Measurements from ENCODE around the gene HHATL.

The HHATL gene

GRCh38 chr3:42692667-42693529 lies 9.7 kb downstream of the HHATL start:
- Histone ChIP-seq H4K91ac (ENCODE audit: low read depth, low read length, poor library complexity) (no peak overlapping the region), H3K23ac (ENCODE audit: low read depth, low read length, poor library complexity) (peak overlapping the region; percentile 21), H3K27ac (replicated peaks; ENCODE audit: low read length) (no peak overlapping the region), H3K27me3 (ENCODE audit: control insufficient read depth in 3 of 3, insufficient read depth in 3 of 3, low read depth in 1 of 3, low read length in 3 of 3) (peaks cover 0 to 35% (median 0%) of the 10 kb centered on the region in 3 experiments), H2BK12ac (ENCODE audit: low read length) (no peak overlapping the region), H3K4ac (ENCODE audit: low read length) (no peak overlapping the region), H3K4me2 (ENCODE audit: insufficient read depth, low read length, poor library complexity, severe bottlenecking) (no peak overlapping the region), H2BK120ac (ENCODE audit: low read depth, low read length) (no peak overlapping the region), H3K18ac (ENCODE audit: low read length) (no peak overlapping the region), H2BK5ac (ENCODE audit: low read length) (no peak overlapping the region), H3K4me3 (ENCODE audit: low read length in 2 of 2) (no peak overlapping the region), H4K8ac (ENCODE audit: low read depth, low read length) (no peak overlapping the region), H3K14ac (ENCODE audit: low read length) (no peak overlapping the region), H2BK15ac (ENCODE audit: low read length) (no peak overlapping the region), H3K9me3 (replicated peaks in 1 of 2; ENCODE audit: control insufficient read depth in 2 of 2, insufficient read depth in 1 of 2, low read depth in 1 of 2, low read length in 2 of 2) (no peaks in the 10 kb centered on the region), H3K4me1 (ENCODE audit: control insufficient read depth in 2 of 2, insufficient read depth in 1 of 2, low read depth in 1 of 2, low read length in 2 of 2) (peaks cover 0 to 8% of the 10 kb centered on the region in 2 donors), H2AK5ac (ENCODE audit: low read depth, low read length) (peak overlapping the region; percentile 23), H2AFZ (ENCODE audit: low read length) (no peak overlapping the region), H3K9ac (ENCODE audit: low read depth, low read length, poor library complexity) (no peak overlapping the region), H3K36me3 (replicated peaks in 1 of 2; ENCODE audit: control insufficient read depth in 2 of 2, insufficient read depth in 2 of 2, low read length in 2 of 2) (no peaks in the 10 kb centered on the region), H3K79me1 (ENCODE audit: low read depth, low read length) (no peaks in the 10 kb centered on the region)
- no peak for DNase-seq (ENCODE audit: low spot score)
- no CpG with 5 or more reads among the region's 17 CpGs for WGBS, 2 donors (ENCODE audit: extremely low coverage in 2 of 2, insufficient read length in 2 of 2, insufficient replicate concordance in 1 of 2)

GRCh38 chr3:42691816-42692666 lies 10.6 kb downstream of the HHATL start:
- no peak overlapping the region for H2BK12ac ChIP-seq (ENCODE audit: low read length)
- H4K91ac ChIP-seq (ENCODE audit: low read depth, low read length, poor library complexity): no peak overlapping the region
- no peak overlapping the region for H4K8ac ChIP-seq (ENCODE audit: low read depth, low read length)
- no peaks in the 10 kb centered on the region for H3K79me1 ChIP-seq (ENCODE audit: low read depth, low read length)
- no peak overlapping the region for H2BK120ac ChIP-seq (ENCODE audit: low read depth, low read length)
- no peaks in the 10 kb centered on the region for H3K36me3 ChIP-seq (replicated peaks in 1 of 2; ENCODE audit: control insufficient read depth in 2 of 2, insufficient read depth in 2 of 2, low read length in 2 of 2)
- no peak overlapping the region for H2BK5ac ChIP-seq (ENCODE audit: low read length)
- no peak for DNase-seq (ENCODE audit: low spot score)
- H3K4ac ChIP-seq (ENCODE audit: low read length): no peak overlapping the region
- no CpG with 5 or more reads among the region's 13 CpGs for WGBS, 2 donors (ENCODE audit: extremely low coverage in 2 of 2, insufficient read length in 2 of 2, insufficient replicate concordance in 1 of 2)
- peak overlapping the region; percentile 40 for H3K18ac ChIP-seq (ENCODE audit: low read length)
- H3K14ac ChIP-seq (ENCODE audit: low read length): no peak overlapping the region
- H2AFZ ChIP-seq (ENCODE audit: low read length): no peak overlapping the region
- peak overlapping the region; percentile 23 for H2AK5ac ChIP-seq (ENCODE audit: low read depth, low read length)
- no peak overlapping the region for H2BK15ac ChIP-seq (ENCODE audit: low read length)
- peak overlapping the region; percentile 21 for H3K23ac ChIP-seq (ENCODE audit: low read depth, low read length, poor library complexity)
- H3K27me3 ChIP-seq (ENCODE audit: control insufficient read depth in 3 of 3, insufficient read depth in 3 of 3, low read depth in 1 of 3, low read length in 3 of 3): peaks cover 0 to 31% (median 0%) of the 10 kb centered on the region in 3 experiments
- no peak overlapping the region for H3K27ac ChIP-seq (replicated peaks; ENCODE audit: low read length)
- H3K9me3 ChIP-seq (replicated peaks in 1 of 2; ENCODE audit: control insufficient read depth in 2 of 2, insufficient read depth in 1 of 2, low read depth in 1 of 2, low read length in 2 of 2): no peaks in the 10 kb centered on the region
- no peak overlapping the region for H3K9ac ChIP-seq (ENCODE audit: low read depth, low read length, poor library complexity)
- no peak overlapping the region for H3K4me3 ChIP-seq (ENCODE audit: low read length in 2 of 2)
- no peak overlapping the region for H3K4me2 ChIP-seq (ENCODE audit: insufficient read depth, low read length, poor library complexity, severe bottlenecking)
- peaks cover 0 to 8% of the 10 kb centered on the region in 2 donors for H3K4me1 ChIP-seq (ENCODE audit: control insufficient read depth in 2 of 2, insufficient read depth in 1 of 2, low read depth in 1 of 2, low read length in 2 of 2)

- no peak overlapping the region for H2AK5ac ChIP-seq (ENCODE audit: low read depth, low read length)
- no peak for DNase-seq (ENCODE audit: low spot score)
- no peak overlapping the region for H4K8ac ChIP-seq (ENCODE audit: low read depth, low read length)
- WGBS, 2 donors (ENCODE audit: extremely low coverage in 2 of 2, insufficient read length in 2 of 2, insufficient replicate concordance in 1 of 2): no CpG with 5 or more reads among the region's 10 CpGs
- H2BK15ac ChIP-seq (ENCODE audit: low read length): no peak overlapping the region
- no peak overlapping the region for H3K27ac ChIP-seq (replicated peaks; ENCODE audit: low read length)
- peaks cover 0 to 27% (median 0%) of the 10 kb centered on the region in 3 experiments for H3K27me3 ChIP-seq (ENCODE audit: control insufficient read depth in 3 of 3, insufficient read depth in 3 of 3, low read depth in 1 of 3, low read length in 3 of 3)
- H3K23ac ChIP-seq (ENCODE audit: low read depth, low read length, poor library complexity): no peak overlapping the region
- peaks cover 0 to 8% of the 10 kb centered on the region in 2 donors for H3K4me1 ChIP-seq (ENCODE audit: control insufficient read depth in 2 of 2, insufficient read depth in 1 of 2, low read depth in 1 of 2, low read length in 2 of 2)
- H3K14ac ChIP-seq (ENCODE audit: low read length): no peak overlapping the region
- no peak overlapping the region for H2BK12ac ChIP-seq (ENCODE audit: low read length)
- H3K79me1 ChIP-seq (ENCODE audit: low read depth, low read length): no peaks in the 10 kb centered on the region
- H2BK5ac ChIP-seq (ENCODE audit: low read length): no peak overlapping the region
- no peaks in the 10 kb centered on the region for H3K36me3 ChIP-seq (replicated peaks in 1 of 2; ENCODE audit: control insufficient read depth in 2 of 2, insufficient read depth in 2 of 2, low read length in 2 of 2)
- peak overlapping the region; percentile 29 for H3K18ac ChIP-seq (ENCODE audit: low read length)
- no peak overlapping the region for H4K91ac ChIP-seq (ENCODE audit: low read depth, low read length, poor library complexity)
- no peak overlapping the region for H3K9ac ChIP-seq (ENCODE audit: low read depth, low read length, poor library complexity)
- no peak overlapping the region for H2BK120ac ChIP-seq (ENCODE audit: low read depth, low read length)
- no peak overlapping the region for H3K4me3 ChIP-seq (ENCODE audit: low read length in 2 of 2)
- H3K4ac ChIP-seq (ENCODE audit: low read length): no peak overlapping the region
- H3K9me3 ChIP-seq (replicated peaks in 1 of 2; ENCODE audit: control insufficient read depth in 2 of 2, insufficient read depth in 1 of 2, low read depth in 1 of 2, low read length in 2 of 2): no peaks in the 10 kb centered on the region
- H3K4me2 ChIP-seq (ENCODE audit: insufficient read depth, low read length, poor library complexity, severe bottlenecking): no peak overlapping the region
- H2AFZ ChIP-seq (ENCODE audit: low read length): no peak overlapping the region
Measured at GRCh38 chr3:42690766-42691680, 11.6 kb downstream of the HHATL start.
